GM21737 (cell line): ENCODE data around the gene KIAA0513.

Experiments used
- ATAC-seq: cut with Tn5 transposase; IDR thresholded peaks from one replicate; pipeline ENCODE4 v1.9.1; 2021; ENCODE audit warnings: mild to moderate bottlenecking, moderate library complexity; ENCODE audit not compliant: unreplicated experiment

Gene KIAA0513

DNA sequence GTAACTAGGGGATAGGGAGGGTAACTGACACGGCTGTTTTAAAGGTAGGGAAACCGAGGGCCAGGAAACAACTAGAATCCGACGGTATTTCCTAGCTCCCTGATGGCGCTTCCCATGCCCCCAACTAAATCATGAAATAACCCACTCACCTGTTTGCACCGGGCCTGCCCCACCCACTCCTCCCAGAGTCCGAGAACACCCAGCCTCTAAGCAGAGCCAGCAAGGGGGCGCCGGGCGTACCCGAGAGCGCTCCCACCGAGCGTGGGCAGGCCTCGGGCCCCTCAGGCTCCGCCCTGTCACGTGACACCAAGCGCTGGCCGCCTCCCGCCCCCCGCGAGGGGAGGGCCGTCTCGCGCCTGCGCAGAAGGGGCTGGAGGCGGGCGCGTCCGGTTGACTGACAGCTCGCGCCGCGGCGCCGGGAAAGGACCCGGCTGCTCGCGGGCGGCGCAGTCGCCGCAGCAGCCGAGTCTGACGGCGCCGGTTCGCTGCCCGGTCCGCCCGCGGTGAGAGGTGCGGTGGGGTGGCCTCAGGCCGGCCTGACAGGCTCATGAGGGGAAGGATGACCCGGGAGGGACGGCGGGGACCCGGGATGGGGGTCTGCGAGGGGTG, at the start of gene KIAA0513:
KIAA0513 (plus strand) TSS at position 447 of the 609 bp plus-strand sequence. CDS start 39,277 bp downstream, outside the sequence.
- peak; percentile 75 for ATAC-seq

GRCh38 chr16:84979516-84979915, 48.1 kb upstream of the KIAA0513 start:
- ATAC-seq: no peak

GRCh38 chr16:84982434-84982833, 45.2 kb upstream of the KIAA0513 start:
- no peak for ATAC-seq

DNA sequence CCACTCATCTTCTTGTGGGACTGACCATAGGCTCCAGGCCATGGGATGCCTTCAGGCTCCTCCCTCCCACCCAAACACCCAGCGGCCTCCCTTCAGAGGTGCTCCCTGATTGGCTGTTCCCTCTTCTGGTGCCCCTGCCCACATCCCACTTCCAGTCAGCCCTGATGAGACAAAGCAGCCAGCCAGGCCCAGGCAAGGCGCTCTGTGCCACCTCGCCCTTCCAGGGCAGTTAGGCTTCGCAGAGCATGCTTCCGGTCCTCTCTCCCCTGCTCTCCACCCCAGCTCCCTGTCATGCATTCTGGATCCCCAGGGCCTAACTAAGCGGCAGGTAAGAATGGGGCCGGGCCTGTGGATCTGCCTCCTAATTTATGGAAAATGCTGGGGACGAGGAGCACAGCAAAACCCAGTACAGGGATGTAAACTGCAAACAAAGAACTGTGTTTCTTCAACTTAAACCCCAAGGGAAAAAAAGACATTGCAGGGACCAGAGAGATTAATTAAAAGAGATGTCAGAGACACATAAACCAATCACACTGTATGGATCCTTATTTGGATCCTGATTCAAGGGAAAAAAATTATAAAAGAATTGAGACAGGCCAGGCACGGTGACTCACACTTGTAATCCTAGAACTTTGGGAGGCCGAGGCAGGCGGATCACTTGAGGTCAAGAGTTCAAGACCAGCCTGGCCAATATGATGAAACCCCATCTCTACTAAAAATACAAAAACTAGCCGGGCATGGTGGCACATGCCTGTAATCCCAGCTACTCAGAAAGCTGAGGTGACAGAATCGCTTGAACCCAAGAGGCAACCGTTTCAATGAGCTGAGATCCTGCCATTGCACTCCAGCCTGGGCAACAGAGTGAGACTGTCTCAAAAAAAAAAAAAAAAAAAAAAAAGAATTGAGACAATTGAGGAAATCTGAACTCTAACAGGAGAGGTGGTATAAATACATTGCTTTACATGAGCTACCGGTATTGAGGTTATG, 42.2 kb upstream of the KIAA0513 start:
- ATAC-seq: no peak

GRCh38 chr16:84986102-84986501, 41.5 kb upstream of the KIAA0513 start:
- no peak for ATAC-seq

DNA sequence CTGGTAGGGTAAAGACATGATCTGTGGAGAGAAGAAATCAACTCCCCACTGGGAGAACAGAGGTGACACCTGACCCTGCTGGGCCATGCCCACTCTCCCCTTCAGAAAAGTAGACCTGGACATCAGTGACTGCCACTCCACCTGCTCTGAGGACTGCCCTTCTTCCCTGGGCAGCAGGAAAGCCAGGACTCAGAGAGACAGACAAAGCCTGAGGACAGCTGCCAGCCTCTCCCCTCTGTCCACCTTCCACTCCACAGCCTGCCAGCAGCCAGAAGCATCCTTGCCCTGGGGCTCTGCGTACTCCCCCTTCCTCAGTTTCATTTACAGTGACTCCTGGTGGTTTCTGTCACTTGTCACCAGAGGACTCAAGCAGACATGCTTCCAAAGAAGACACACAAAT, 40.7 kb upstream of the KIAA0513 start:
- ATAC-seq: no peak

DNA sequence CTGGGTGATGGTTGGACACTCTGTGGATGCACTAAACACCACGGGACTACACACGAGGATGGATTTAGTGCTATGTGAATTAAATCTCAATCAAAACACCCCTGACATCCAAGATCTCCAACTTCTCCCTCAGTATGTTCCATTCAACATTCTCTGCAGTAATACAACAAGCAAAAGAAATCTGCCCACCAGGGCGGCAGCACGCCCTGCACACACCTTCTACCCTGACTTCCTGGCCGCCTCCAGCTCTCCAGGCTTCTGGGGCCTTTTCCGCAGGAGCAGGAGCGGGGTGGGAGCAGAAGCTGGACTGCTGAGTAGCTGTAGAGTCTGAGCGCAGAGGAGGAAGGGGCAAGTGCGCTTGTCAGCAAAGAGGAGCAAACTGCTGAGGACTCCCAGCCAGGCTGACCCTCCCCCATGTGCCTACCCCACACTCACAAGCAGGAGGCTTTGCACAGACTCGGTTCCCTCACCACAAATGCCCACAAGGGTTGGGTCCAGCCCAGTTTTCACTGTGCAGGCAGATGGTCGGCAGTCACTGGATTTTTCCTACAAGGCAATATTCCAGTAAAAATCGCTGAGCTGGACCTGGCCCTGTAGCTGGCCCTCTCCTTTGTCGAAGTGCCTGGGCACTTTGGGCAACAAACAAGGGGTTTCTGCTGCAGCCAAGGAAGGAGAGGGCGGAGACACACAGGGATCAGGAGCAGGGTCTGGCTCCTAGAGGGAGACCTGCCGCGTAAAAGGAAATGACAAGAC, 39.1 kb upstream of the KIAA0513 start:
- ATAC-seq: no peak

DNA sequence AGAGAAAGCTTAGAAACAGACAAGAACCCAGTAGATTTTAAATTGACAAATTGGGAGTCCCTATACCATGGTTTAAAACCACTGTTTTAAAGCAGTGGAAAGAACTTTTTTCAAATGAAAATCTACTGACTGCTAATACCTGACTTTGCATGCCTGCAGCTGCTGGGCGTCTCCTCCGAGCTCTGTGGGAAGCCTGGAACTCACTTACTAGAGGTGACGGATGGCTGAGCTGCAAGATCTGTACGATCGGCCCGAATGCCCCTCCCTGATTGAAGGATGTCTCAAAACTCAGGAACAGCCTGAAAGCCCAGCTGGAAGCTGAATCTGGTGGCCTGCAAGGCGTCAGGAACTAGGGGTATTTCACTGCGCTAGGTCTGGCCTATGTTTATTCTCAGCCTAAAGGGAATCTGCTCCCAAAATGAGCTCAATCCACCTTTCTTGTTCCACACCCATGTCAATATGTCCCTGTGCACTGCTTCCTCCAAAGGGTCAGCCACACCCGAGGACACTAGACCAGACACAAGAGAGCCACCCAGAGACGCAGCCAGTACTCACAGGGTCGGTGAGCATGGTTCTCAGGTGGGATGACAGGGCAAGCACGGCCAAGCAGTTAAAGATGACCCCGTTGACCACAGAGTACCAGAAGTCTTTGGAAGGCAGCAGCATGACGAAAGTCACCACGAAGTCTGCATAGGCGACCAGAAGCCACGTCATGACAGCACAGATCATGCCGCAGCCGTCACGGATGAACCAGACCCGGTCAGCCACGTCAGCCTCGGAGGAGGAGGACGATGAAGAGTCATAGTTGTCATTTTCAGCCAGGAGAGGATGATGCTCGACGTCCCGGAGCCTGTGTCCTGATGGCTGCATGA, 37.6 kb upstream of the KIAA0513 start:
- no peak for ATAC-seq

GRCh38 chr16:84990782-84991181, 36.8 kb upstream of the KIAA0513 start:
- no peak for ATAC-seq

DNA sequence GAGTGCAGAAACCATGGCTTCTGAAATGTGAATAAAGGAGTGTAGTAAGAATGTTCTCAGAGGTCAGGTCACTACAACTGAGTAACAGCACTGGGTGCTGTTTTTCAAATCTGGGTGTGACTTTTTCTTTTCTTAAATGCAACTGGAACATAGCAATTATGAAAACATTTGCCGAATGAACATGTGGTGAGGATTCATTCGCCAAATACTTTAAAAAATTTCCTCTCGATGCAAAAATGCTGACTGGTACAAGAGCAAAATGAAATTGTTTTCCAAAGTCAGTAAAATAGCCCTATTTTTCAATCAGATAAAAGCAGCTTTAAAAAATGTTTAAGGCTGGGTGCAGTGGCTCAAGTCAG, 34.9 kb upstream of the KIAA0513 start:
- ATAC-seq: no peak

DNA sequence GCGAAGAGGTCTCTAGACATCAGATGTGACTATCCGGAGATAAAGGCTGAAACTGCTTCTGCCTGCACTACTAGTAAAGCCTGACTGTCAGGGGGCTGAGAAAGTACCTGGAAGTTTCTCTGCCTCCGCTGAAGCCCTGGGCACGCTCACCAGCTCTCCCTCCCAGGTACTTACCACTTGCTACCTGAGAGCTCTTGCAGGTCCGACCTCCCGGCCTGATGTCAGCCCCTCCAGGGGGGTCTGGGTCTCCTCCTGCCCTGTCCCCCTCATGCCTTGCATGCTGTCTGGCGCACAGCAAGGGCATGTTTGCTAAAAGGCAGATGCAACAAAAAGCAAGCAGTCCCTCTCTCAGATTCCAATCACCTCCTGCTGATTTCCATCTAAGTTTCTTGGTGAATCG, 33.7 kb upstream of the KIAA0513 start:
- no peak for ATAC-seq

- no peak for ATAC-seq
Measured at GRCh38 chr16:84995663-84996062, 31.9 kb upstream of the KIAA0513 start.

GRCh38 chr16:84996365-84996764, 31.2 kb upstream of the KIAA0513 start:
- no peak for ATAC-seq

GRCh38 chr16:84999200-84999599, 28.4 kb upstream of the KIAA0513 start:
- ATAC-seq: no peak

- ATAC-seq: no peak
Measured at GRCh38 chr16:84999857-85000480, 27.6 kb upstream of the KIAA0513 start.

DNA sequence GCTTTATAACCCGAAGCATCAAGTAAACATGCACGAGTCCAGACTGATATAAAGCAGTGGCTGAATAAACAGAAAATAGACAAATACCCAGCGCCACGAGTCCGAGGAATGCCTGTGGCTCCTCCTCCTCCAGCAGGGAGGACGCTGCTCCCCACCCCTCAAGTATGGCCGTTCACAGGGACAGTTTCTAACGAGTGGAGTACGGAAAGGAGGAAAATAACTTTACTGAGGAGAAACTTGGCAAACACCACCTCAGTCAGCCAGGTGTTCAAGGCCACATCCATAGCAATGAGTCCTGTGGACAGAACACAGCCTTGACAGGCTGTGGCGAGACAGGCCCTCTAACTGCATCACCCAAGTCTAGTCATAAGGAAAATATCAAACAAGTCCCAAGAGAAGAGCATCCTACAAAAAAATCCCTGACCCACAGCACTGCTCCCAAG, 25.5 kb upstream of the KIAA0513 start:
- no peak for ATAC-seq

GRCh38 chr16:85002608-85003007, 25.0 kb upstream of the KIAA0513 start:
- ATAC-seq: no peak

DNA sequence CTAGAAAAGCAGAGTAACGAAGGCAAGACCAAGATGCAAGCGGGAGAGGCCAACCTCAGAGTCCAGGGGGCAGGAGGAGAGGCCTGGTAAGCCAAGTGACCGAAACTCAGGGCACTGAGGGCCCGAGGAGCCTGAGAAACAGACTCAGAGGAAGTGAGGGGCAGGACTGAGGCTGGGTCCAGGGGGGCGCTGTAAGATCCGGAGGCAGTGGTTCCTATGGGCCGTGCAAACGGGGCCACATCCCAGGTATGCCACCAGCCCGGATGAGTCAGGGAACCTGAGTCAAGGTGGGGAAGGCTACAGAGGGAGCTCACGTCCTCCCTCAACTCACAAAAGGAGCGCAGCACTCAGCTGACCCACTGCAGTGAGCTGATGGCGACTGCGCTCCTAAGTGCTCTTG, 24.5 kb upstream of the KIAA0513 start:
- no peak for ATAC-seq

DNA sequence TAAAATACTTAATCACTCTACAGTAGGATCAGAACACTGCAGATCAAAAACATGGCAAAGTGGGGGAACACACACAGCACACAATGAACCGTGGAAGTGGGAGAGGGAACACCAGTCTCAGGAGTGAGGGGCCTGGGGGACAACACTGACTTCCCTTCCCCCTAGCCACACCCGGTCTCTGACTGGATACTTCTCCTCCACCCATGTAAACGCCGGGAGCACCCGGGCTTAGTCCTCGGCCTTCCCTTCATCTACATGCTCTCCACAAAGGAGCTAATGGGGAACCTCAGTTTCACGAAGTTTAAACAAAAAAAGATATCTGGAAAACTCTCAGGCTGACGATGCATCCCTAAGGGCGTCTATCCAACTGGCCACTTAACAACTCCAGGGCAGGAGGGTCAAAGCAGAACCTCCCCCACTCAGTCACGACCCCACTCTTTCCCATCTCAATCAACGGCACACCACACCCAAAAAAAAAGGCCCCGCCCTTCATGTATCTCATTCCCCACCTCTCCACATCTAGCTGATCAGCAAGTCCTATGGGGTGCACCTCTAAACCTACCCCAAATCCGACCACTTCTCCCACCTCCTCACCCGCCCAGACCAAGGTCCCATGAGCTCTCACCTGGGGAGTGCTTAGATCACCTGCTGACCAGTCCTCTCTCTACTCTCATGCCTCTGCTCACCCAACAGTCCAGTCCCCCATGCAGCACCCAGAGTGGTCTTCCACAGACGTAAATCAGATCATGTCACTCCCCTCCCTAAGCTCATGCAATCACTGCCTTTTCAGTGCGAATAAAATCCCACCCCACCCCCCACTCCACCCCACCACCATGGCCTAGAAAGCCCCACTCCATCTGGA, 23.6 kb upstream of the KIAA0513 start:
- ATAC-seq: no peak
